CD4-positive, alpha-beta T cell treated with Interleukin-6 for 4 hours (primary cell): ENCODE measurements around the gene PTPN14.

Experiments
- DNase-seq: peaks from one replicate; pipeline ENCODE4 v3.0.0-alpha.2; 2020; ENCODE audit warnings: mixed read lengths

PTPN14 gene

DNA sequence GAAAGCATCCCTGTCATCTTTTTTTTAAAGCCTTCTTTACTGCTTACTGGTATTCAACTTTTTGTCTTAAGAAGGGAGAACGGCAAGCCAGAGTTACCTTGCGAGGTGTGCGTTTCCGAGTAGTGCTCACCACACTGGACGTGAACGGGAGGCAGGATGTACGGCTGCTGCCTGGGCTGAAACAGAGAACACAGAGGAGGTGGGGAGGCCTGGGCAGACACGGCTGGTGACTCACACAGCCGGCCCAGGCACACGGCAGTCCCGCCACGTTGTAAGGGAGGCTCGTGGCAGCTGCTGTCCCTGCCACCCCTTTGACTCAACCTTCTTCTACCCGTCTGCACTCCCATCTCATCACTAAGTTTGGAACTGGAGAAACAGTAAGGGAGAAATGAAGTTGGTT, 164.7 kb downstream of the PTPN14 start:
- DNase-seq, result no peak

DNA sequence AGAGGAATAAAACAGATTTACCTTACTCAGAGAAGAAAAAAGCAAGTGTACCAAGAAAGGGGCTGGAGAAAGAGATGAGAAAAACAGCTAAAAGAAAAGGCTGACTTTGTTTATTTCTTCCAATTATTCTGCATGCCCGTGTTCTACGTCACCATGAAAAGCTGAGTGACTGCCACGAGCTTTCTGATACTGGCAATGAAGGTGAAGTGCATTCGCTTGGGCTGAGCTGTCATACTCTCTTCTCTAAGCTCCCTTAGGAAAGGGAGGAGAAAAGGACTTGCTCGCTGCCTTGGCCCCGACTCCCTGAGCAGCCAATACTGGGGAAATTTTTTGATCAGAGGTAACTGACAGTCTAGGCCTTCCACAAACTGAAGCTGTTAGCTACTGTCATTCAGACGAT, 165.1 kb downstream of the PTPN14 start:
- no peak for DNase-seq

- no peak for DNase-seq
These were observed 166.0 kb downstream of the PTPN14 start for GRCh38 chr1:214385428-214385827.

- DNase-seq, result no peak
These were observed 166.9 kb downstream of the PTPN14 start for GRCh38 chr1:214384373-214385079.

DNA sequence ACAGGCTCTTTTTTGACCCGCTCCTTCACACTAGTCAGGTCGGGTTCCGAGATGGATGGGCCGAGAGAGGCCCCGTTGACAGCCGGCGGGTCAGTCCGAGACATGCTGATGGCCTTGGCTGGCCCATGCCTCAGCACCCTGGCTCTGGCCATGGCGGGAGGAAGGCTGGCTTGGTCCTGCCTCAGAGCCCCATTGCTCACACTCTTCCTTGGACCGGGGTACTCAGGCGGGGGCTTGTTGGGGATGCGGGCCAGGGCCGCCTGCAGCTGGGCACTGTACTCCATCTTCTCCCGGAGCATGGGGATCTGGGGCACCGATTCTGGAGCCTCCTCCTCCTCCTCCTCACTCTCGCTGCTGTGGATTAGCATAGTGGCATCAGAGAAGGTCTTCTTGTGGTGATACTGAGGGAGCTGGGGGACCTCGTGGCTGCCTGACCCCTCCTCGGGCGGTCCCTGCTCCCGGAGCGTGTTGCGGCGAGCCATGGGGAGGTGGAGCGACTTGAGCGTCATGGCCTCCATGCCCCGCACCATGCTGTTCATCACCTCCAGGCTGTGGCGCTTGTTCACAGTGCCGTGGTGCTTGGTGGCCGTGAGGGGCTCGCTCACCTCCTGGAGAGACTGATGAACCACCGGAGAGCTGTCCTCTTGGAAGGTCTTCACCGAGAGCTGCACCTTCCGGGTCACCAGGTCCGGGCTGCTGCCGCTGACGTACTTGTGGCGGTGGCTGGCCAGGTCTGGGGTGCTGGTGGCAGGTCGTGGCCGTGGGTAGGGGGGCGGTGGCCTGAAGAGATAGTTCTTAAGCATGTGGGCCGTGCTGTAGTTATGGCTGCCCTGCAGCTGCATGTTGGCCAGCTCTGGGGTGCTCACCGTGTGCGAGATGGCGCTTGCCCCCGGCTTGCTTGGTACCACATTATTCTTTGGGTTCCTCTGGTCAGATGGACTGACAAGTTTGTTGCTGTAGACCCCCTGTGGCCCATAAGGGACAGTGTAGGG, 167.7 kb downstream of the PTPN14 start:
- DNase-seq, result no peak

DNA sequence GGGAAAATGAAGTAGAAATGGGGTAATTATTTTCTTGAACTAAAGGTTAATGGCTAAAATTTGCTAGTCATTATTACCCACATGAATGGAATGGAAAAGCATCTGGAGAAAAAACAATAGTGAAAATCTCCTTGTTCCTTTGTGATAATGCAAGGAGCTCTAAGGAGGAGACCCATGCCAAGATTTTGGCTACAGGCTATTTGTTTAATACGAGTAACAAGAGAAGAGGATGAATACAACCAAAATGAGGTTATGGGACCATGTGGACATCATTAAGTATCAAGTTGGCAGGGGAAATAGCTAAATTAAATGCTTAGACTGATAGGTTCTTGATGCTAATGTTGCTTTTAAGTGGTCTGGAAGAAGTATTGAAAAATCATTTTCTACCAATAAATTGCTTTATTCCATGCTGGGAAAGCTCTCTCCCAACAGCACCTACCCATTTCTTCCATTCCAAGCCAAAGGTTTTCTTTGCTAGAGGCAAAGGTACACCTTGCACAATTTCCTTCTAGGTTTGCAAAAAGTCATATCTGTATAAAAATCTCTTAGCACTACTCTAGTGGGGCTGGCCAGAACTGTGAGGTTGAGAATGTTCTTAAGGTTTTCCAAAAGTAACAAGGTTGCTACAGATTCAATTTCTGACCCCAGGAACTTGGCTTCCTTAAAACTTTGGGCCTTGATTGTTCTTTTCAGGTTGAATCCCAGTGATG, 170.3 kb downstream of the PTPN14 start:
- DNase-seq, result no peak

DNA sequence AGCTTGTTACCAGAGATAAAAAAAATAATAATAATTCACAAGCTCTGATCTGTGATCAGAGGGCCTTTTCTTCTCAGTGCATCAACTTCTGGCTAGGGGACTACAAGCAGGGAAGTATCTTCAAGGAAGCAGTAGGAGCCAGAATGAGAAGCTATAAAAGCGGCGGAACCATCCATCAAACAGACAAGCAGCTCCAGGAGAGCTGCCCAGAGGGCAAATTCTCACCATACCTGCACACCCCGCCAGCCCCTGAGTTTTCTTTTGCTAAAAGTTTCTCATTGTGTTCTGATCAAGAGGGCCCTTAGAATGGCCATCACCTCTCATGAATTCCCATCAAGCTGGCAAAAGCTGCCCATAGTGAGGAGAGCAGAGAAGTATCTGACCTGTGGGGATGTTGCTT, 171.0 kb downstream of the PTPN14 start:
- no peak for DNase-seq

- no peak for DNase-seq
These were observed 172.0 kb downstream of the PTPN14 start for GRCh38 chr1:214379236-214379970.

DNA sequence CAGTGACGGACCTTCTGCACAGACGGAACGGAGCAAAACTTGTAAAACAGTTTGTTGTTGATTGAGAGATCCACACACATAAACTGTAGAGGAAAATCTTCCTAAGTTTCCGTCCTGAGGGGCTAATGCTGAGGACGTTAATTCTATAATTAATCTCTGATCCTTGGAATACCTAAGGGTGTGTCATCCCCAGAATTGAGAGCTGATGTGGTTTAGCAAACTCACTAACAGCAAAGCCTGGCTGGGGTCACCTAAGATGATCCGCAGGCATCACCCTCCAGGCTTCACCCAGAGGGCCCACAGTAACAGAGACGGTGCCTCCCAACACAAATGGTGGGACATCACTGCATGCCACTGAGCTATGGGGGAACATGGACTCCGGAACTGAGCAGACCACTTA, 172.9 kb downstream of the PTPN14 start:
- DNase-seq, result no peak

- no peak for DNase-seq
These were observed 173.5 kb downstream of the PTPN14 start for GRCh38 chr1:214377886-214378285.

- no peak for DNase-seq
These were observed 173.9 kb downstream of the PTPN14 start for GRCh38 chr1:214377485-214377884.

DNA sequence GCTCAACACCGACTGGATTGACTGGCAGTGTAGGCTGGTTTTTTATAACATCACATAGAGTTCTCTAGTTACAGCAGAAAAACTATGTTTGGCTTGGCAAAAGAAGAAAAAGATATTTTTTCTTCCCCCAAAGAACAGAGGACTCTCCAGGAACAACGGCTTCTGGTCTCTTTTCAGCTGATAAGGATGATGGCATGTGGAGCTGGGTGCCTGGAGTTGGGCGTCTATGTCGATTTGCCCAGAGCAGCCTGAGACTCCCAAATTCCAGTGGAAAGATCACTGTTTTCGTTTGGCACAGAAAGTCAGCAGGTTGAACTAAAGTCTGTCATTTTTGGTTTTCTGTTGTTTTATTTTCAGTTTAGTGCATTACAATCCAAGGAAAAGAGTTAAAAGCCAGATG, 179.3 kb downstream of the PTPN14 start:
- DNase-seq, result no peak

GRCh38 chr1:214370615-214371014, 180.8 kb downstream of the PTPN14 start:
- DNase-seq, result no peak

DNA sequence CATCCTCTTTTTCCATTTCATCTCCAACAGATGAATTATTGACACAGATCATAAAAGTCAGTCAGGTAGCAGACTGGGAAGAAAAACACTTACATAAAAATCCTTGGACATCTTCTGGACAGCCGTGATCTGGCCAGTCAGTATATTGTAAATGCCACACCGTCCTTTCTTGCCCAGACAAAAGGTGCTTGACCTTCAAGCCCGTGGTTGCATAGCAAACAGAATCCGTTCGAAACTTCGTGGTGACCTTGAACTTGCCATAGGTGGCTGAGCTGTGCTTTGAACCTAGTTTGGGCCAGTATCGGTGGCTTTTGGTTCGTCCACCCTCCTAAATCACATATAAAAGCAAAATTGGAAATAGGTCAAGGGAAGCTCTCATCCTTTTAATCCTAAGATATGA, 182.0 kb downstream of the PTPN14 start:
- no peak for DNase-seq

DNA sequence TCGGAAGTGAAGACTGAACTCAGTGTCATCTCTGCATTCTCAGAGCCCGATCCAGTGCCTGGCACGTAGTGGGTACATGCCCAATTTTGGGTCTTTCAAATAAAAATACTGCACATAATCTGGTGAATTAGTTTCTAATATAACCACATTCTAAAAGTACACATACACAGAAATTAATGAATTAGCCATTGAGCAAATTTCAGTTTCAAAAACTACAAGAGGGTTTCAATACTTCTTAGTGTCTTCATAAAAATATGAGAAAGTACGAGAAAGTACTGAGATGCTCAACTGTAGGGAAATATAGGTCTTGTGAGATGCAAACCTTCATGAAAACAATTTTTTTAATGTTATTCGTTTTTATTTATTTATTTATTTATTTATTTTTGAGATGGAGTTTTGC, 183.6 kb downstream of the PTPN14 start:
- DNase-seq, result no peak

DNA sequence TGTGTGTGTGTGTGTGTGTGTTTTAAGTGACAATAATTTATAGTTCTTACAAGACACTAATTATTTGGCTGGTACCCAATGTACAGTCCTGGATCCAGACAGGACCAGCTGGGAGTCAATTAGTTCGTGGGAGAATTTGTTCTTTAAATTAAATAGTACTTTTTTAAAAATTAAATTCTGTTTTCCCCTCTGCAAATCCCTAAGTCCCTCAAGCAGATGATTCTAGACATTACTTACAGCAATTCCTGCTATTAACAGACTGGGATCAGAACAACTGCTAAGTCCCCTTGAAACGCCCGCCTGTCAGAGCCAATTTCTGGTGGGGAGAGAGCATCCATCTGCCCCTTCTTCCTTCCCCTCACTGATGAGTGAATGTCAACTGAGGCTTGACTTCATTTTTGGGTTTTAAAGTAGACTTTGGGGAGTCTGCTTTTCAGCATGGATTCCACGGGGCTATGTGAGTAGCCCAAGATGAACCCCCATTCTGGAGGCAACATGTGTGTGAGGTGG, 186.6 kb downstream of the PTPN14 start:
- no peak for DNase-seq

DNA sequence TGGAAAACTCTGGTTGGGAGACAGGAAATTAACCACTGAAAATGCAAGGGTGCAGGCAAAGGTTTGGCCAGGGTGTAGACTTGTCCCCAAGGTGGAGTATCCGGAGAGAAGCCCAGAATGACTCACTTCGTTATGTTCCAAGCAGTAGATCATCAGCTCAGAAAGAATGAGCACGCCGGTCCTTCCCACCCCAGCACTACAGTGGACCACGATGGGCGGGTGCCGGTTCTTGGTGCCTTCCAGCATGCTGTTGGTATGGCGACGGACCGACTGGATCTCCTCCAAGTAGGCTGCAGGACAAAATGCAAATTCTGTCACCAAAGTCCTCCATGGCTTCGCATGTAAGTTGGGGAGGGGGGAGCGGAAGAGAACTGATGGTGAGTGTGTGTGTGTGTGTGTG, 187.0 kb downstream of the PTPN14 start:
- DNase-seq, result no peak

DNA sequence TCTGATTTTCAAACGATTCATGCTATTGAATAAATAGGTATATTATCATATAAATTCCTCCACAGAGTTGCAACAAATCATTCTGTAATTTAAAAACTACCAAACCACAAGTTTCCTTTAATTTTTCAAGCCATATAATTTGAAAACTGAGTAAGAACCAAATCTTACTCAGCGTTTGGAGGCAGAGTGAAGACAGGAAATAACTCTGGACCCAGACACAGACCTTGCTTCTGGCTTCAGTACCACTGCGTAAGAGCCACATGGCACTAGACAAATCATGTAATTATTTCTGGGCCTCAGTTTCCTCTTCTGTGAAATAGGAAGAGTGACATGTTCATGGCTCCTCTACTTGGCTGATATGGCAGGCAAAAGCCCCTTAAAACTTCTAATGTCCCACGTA, 188.0 kb downstream of the PTPN14 start:
- DNase-seq, result no peak

DNA sequence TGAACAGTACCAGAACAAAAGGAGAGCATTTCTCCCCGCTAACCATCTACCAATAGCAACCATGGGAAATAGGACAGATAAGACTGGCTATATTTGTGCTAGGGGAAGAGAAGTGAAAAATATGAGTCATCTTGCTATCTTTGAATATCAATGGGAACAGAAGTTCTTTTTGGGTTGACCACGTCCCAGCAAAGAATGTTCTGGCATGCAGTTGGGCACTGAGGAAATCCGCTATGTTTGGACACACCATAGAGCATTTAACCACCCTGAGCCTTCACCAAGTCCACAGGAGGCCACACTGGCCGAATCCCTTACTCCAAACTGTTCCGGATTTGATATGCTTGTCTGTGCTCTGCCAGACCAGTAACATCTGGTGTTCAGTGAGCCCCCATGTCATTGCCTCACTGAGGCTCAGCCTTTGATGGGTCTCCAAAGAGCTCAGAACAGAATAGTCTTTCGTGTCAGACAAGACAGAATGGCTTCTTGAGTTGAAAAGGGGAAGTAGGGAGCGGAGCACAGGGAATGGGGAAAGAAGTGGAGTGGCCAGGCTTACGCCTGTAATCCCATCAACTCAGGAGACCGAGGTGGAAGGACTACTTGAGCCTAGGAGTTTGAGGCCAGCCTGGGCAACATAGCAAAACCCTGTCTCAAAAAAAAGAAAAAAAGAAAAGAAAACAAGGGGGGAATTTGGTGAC, 189.1 kb downstream of the PTPN14 start:
- DNase-seq, result no peak

- DNase-seq, result no peak
These were observed 189.8 kb downstream of the PTPN14 start for GRCh38 chr1:214361636-214362035.

DNA sequence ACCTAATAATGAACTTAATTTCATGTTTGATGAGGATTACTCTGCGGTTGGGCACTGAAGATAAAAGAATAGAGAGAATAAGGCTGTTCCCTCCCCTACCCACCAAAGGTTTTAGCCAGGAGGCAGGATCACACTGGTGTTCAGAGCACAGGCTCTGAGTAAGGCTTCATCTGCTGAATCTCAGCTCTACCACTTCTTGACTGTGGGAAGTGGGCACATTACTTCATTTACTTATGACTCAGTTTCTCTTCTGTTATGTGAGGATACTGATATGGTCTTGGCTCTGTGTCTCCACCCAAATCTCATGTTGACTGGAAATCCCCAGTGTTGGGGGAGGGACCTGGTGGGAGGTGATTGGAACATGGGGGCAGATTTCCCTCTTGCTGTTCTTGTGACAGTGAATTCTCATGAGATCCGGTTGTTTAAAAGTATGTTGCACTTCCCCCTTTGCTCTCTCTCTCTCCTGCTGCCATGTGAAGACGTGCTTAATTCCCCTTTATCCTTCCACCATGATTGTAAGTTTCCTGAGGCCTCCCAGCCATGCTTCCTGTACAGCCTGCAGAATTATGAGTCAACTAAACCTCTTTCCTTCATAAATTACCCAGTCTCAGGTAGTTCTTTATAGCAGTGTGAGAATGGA, 190.8 kb downstream of the PTPN14 start:
- DNase-seq, result no peak
